H1 (cell line): ENCODE measurements around the gene EIF4ENIF1. TPM values are rescaled to one million over a fixed set of nuclear protein-coding genes. Genes with fewer than 3 reads are reported as not detected.
"Not testable (repeated sequence)": the region's sequence is repeated elsewhere in the genome, so short reads cannot be mapped to it uniquely, and the experiment has no call there.

Experiments
- CTCF ChIA-PET: fragments of 300-600 bp; sonication (Branson Sonifier 250); formaldehyde crosslinking; loops from one replicate; lab custom pipeline; 2021; ENCODE audit not compliant: partially characterized antibody; lab: Charles Lee
- POLR2A ChIA-PET: fragments of 300-600 bp; sonication (Branson Sonifier 250); formaldehyde crosslinking; loops from one replicate; lab custom pipeline; 2021; ENCODE audit warnings: inconsistent platforms; ENCODE audit not compliant: partially characterized antibody; lab: Charles Lee
- DNase-seq, 2 experiments: peaks; one replicate each; pipeline versions ENCODE4 v3.0.0 to v3.0.0-alpha.2; 2010 to 2022; ENCODE audit warnings: low spot score in 2 of 2, low read depth in 1 of 2, mixed read lengths in 1 of 2
- FAIRE-seq: peaks from 2 replicates; lab custom pipeline; 2011; peaks lifted over from hg19 to GRCh38; lab: Jason Lieb, UNC
- H2AFZ ChIP-seq: 2 replicates; pipeline ENCODE4 v1.8.1; 2012; ENCODE audit warnings: low read length, inconsistent platforms
- H2AK5ac ChIP-seq: 2 replicates; pipeline ENCODE4 v1.6.1; 2013; ENCODE audit warnings: low read depth, low read length
- H2BK120ac ChIP-seq: replicated peaks from 2 replicates; pipeline ENCODE3; 2013; ENCODE audit warnings: low read depth, low read length, inconsistent platforms
- H2BK12ac ChIP-seq: 2 replicates; pipeline ENCODE4 v1.6.1; 2013; ENCODE audit warnings: low read depth, low read length
- H2BK15ac ChIP-seq: 2 replicates; pipeline ENCODE4 v1.6.1; 2013; ENCODE audit warnings: low read length
- H2BK20ac ChIP-seq: 2 replicates; pipeline ENCODE4 v1.6.1; 2013; ENCODE audit warnings: low read length
- H2BK5ac ChIP-seq: 2 replicates; pipeline ENCODE4 v1.6.1; 2013; ENCODE audit warnings: low read depth, low read length
- H3K14ac ChIP-seq: 2 replicates; pipeline ENCODE4 v1.6.1; 2013; ENCODE audit warnings: inconsistent platforms; ENCODE audit not compliant: insufficient read length
- H3K18ac ChIP-seq: 2 replicates; pipeline ENCODE4 v1.6.1; 2013; ENCODE audit warnings: low read length; ENCODE audit errors: extremely low read depth
- H3K23ac ChIP-seq: 2 replicates; pipeline ENCODE4 v1.6.1; 2013; ENCODE audit warnings: inconsistent platforms; ENCODE audit not compliant: insufficient read length
- H3K23me2 ChIP-seq: 2 replicates; pipeline ENCODE4 v1.6.1; 2013; ENCODE audit warnings: low read depth, low read length
- H3K27ac ChIP-seq: 2 replicates; pipeline ENCODE4 v1.6.1; 2011; ENCODE audit warnings: low read depth, low read length, inconsistent platforms
- H3K27me3 ChIP-seq, 4 experiments: replicated peaks in 1 of 4; 1 replicate in 1 of 4; 2 replicates in 3 of 4; pipeline versions ENCODE4 v1.6.1 to v1.8.1; 2011 to 2013; ENCODE audit warnings: low read length in 3 of 4, mild to moderate bottlenecking in 3 of 4, inconsistent platforms in 2 of 4, mixed read lengths in 2 of 4, moderate library complexity in 1 of 4; ENCODE audit not compliant: control insufficient read depth in 3 of 4, insufficient read depth in 3 of 4; ENCODE audit errors: extremely low read depth in 1 of 4
- H3K36me3 ChIP-seq, 4 experiments: 2 replicates each; pipeline versions ENCODE4 v1.6.1 to v1.8.1; 2011 to 2013; ENCODE audit warnings: mild to moderate bottlenecking in 4 of 4, low read length in 3 of 4, moderate library complexity in 2 of 4, control low read depth in 1 of 4, inconsistent platforms in 1 of 4; ENCODE audit not compliant: insufficient read depth in 4 of 4, control insufficient read depth in 2 of 4
- H3K4ac ChIP-seq: replicated peaks from 2 replicates; pipeline ENCODE3; 2013; ENCODE audit warnings: low read length, low read depth, mixed read lengths, inconsistent platforms; ENCODE audit not compliant: insufficient read length
- H3K4me1 ChIP-seq, 4 experiments: replicated peaks in 1 of 4; 1 replicate in 1 of 4; 2 replicates in 3 of 4; pipeline versions ENCODE4 v1.6.1 to v1.8.1; 2011 to 2013; ENCODE audit warnings: low read length in 3 of 4, inconsistent platforms in 2 of 4, mixed read lengths in 1 of 4; ENCODE audit not compliant: insufficient read depth in 4 of 4, control insufficient read depth in 3 of 4
- H3K4me2 ChIP-seq, 2 experiments: 2 replicates each; pipeline versions ENCODE4 v1.6.1 to v1.8.1; 2011 to 2013; ENCODE audit warnings: low read depth in 2 of 2, low read length in 2 of 2, control low read depth in 1 of 2, inconsistent platforms in 1 of 2, mild to moderate bottlenecking in 1 of 2; ENCODE audit not compliant: insufficient read depth in 1 of 2
- H3K4me3 ChIP-seq, 4 experiments: fragments of 200-600, 300-600 bp in 1 of 4; sonication (generic), shearing (Covaris generic), sonication (Bioruptor Twin) in 1 of 4; 2 replicates each; pipeline versions ENCODE4 v1.5.1 to v1.8.1; 2011 to 2016; ENCODE audit warnings: low read length in 4 of 4, low read depth in 3 of 4, control low read depth in 2 of 4, inconsistent platforms in 2 of 4, mild to moderate bottlenecking in 2 of 4, mixed read lengths in 1 of 4, moderate library complexity in 1 of 4; ENCODE audit not compliant: insufficient read depth in 2 of 4; ENCODE audit errors: extremely low read depth in 1 of 4
- H3K56ac ChIP-seq: replicated peaks from 2 replicates; pipeline ENCODE3; 2013; ENCODE audit warnings: low read depth, mild to moderate bottlenecking, mixed read lengths, low read length, inconsistent platforms; ENCODE audit not compliant: insufficient read length
- H3K79me1 ChIP-seq: 2 replicates; pipeline ENCODE4 v1.6.1; 2013; ENCODE audit warnings: low read depth, low read length, control low read depth
- H3K79me2 ChIP-seq, 2 experiments: 2 replicates each; pipeline versions ENCODE4 v1.6.1 to v1.8.1; 2012 to 2013; ENCODE audit warnings: low read length in 2 of 2, mild to moderate bottlenecking in 2 of 2, inconsistent platforms in 1 of 2; ENCODE audit not compliant: insufficient read depth in 2 of 2, control insufficient read depth in 1 of 2
- H3K9ac ChIP-seq, 4 experiments: replicated peaks in 1 of 4; 1 replicate in 1 of 4; 2 replicates in 3 of 4; pipeline versions ENCODE4 v1.6.1 to v1.8.1; 2011 to 2013; ENCODE audit warnings: low read depth in 3 of 4, low read length in 3 of 4, control low read depth in 2 of 4, mild to moderate bottlenecking in 2 of 4, moderate library complexity in 2 of 4, inconsistent platforms in 1 of 4; ENCODE audit errors: extremely low read depth in 1 of 4
- H3K9me3 ChIP-seq, 2 experiments: 2 replicates each; pipeline versions ENCODE4 v1.6.1 to v1.8.1; 2012 to 2013; ENCODE audit warnings: mild to moderate bottlenecking in 2 of 2, moderate library complexity in 2 of 2, control low read depth in 1 of 2, inconsistent platforms in 1 of 2, low read depth in 1 of 2, low read length in 1 of 2, mixed read lengths in 1 of 2; ENCODE audit not compliant: insufficient read depth in 2 of 2
- H4K20me1 ChIP-seq, 2 experiments: replicated peaks in 1 of 2; 2 replicates each; pipeline versions ENCODE3 to v1.8.1; 2011 to 2013; ENCODE audit warnings: inconsistent platforms in 2 of 2, low read length in 2 of 2, mild to moderate bottlenecking in 1 of 2; ENCODE audit not compliant: insufficient read depth in 2 of 2, control insufficient read depth in 1 of 2
- H4K5ac ChIP-seq: 2 replicates; pipeline ENCODE4 v1.6.1; 2013; ENCODE audit warnings: low read length, low read depth, mixed read lengths, inconsistent platforms; ENCODE audit not compliant: insufficient read length
- H4K8ac ChIP-seq: 2 replicates; pipeline ENCODE4 v1.8.0; 2013; ENCODE audit warnings: mild to moderate bottlenecking, moderate library complexity, low read length, inconsistent platforms; ENCODE audit not compliant: insufficient read depth; ENCODE audit errors: extremely low read depth
- H4K91ac ChIP-seq: replicated peaks from 2 replicates; pipeline ENCODE3; 2013; ENCODE audit warnings: low read length, mixed read lengths, inconsistent platforms; ENCODE audit not compliant: insufficient read length
- EZH2 ChIP-seq: fragments of 200-600 bp; sonication (generic); IDR thresholded peaks from 2 replicates; pipeline ENCODE4 v1.7.1; 2012; ENCODE audit warnings: low read depth, mild to moderate bottlenecking, moderate library complexity, low read length, inconsistent platforms; ENCODE audit not compliant: severe bottlenecking
- KDM1A ChIP-seq: fragments of 200-600, 300-600 bp; sonication (generic); IDR thresholded peaks from 2 replicates; pipeline ENCODE4 v1.7.1; 2016; ENCODE audit warnings: mild to moderate bottlenecking, low read length, borderline replicate concordance
- KDM5A ChIP-seq: fragments of 200-600 bp; IDR thresholded peaks from 2 replicates; pipeline ENCODE4 v1.7.1; 2012; ENCODE audit warnings: mild to moderate bottlenecking, low read length, inconsistent platforms, mixed read lengths
- RFX5 ChIP-seq: IDR thresholded peaks from 2 replicates; pipeline ENCODE4 v1.6.1; 2011; ENCODE audit warnings: low read depth, low read length, improper control_type of control experiment, borderline replicate concordance
- RXRA ChIP-seq: IDR thresholded peaks from 2 replicates; pipeline ENCODE4 v1.6.1; 2011; ENCODE audit warnings: low read depth, mild to moderate bottlenecking, low read length, moderate library complexity; ENCODE audit not compliant: insufficient read depth
- TCF12 ChIP-seq: IDR thresholded peaks from 2 replicates; pipeline ENCODE4 v1.6.1; 2011; ENCODE audit warnings: low read depth, mild to moderate bottlenecking, low read length
- polyA plus RNA-seq, 7 experiments: library from polyadenylated mRNA; depleted of rRNA in 3 of 7; stranded (reverse) in 5 of 7; unstranded in 2 of 7; fragments of >200 nt in 5 of 7; fragments of 200-250 nt in 2 of 7; gene quantifications; 1 replicate in 5 of 7; 2 replicates in 1 of 7; 4 replicates in 1 of 7; pipeline versions ENCODE4 v1.2.1 to v1.2.3, GENCODE V29; 2011 to 2013; ENCODE audit warnings: missing spikeins in 2 of 7, mixed read lengths in 2 of 7
- total RNA-seq: library from RNA; stranded (reverse); fragmentation: NEBNext Ultra II Directional; extraction: Animal tissue kit (Norgen Biotek cat#: 25700); gene quantifications from 2 replicates; pipeline ENCODE4 v1.2.1, GENCODE V29; 2021

EIF4ENIF1 gene
- total and polyA plus RNA-seq, 2 of the 8 experiments (the other 6 are each of a cell fraction or from before 2014, with no cell fraction given): 21.9 to 23.6 TPM

DNA sequence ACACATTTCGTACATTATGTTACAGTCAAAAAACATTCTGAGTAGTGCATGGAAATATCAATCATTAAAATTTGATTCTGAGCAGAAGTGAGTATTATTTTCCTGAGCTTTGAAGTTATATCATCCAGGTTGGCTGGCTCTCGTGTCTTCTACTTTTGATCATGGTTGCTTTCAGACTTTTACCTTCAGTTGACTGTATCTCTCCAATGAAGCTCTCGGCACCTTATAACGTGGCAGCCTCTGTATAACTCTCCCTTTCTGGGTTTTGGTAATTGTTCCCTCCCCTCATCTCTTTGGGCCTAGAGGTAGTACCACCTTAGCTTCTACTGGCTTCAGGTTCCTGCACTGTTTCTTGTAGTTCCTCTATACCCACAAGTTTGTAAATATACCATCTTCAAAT, 18.9 kb upstream of the EIF4ENIF1 start (continued):
- no peak for TF ChIP-seq KDM5A
- no peak for TF ChIP-seq RFX5
- TF ChIP-seq EZH2: no peak
- TF ChIP-seq KDM1A: no peak
- no peak for TF ChIP-seq RXRA
- TF ChIP-seq TCF12: no peak

DNA sequence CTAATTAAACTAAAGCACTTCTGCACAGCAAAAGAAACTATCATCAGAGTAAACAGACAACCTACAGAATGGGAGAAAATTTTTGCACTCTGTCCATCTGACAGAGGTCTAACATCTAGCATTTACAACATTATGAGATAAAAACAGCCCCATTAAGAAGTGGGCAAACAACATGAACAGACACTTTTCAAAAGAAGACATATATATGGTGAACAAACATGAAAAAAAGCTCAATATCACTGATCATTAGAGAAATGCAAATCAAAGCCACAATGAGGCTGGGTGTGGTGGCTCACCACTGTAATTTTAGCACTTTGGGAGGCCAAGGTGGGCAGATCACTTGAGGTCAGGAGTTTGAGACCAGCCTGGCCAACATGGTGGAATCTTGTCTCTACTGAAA, 17.9 kb upstream of the EIF4ENIF1 start:
- H3K79me2 ChIP-seq, H3K18ac ChIP-seq, H3K9me3 ChIP-seq, H3K4me2 ChIP-seq, H2AFZ ChIP-seq, DNase-seq, H3K23me2 ChIP-seq, H4K5ac ChIP-seq, H2BK12ac ChIP-seq, H4K91ac ChIP-seq, H2BK120ac ChIP-seq, CTCF ChIA-PET, H3K56ac ChIP-seq, H2AK5ac ChIP-seq, H3K4me1 ChIP-seq, H3K36me3 ChIP-seq, H3K23ac ChIP-seq, H2BK5ac ChIP-seq, H4K8ac ChIP-seq, FAIRE-seq, H3K27me3 ChIP-seq, H3K4me3 ChIP-seq, H3K27ac ChIP-seq, H3K4ac ChIP-seq, H4K20me1 ChIP-seq, H2BK20ac ChIP-seq, H3K14ac ChIP-seq, H2BK15ac ChIP-seq, H3K9ac ChIP-seq, POLR2A ChIA-PET, H3K79me1 ChIP-seq: not testable (repeated sequence)
